ENCODE measurements around the gene FLRT1. TPM values are rescaled to one million over a fixed set of nuclear protein-coding genes. Genes with fewer than 3 reads are reported as not detected.

The FLRT1 gene
- total and polyA plus RNA-seq, 2 of the 13 experiments (the other 11 are each of a cell fraction or from before 2014, with no cell fraction given), result 0.02 to 0.08 TPM

- TF ChIP-seq POLR2G (IDR thresholded peaks at IDR 0.05; ENCODE audit: low read depth, low read length) (peak; percentile 81), FOXP4 (CRISPR knock-in tag; IDR thresholded peaks at IDR 0.05) (peak; percentile 67), ZNF44 (CRISPR knock-in tag; IDR thresholded peaks at IDR 0.05) (0 out of 2 replicates have a peak, but pooled peaks have one; percentile 35), ZNF572 (CRISPR knock-in tag; IDR thresholded peaks at IDR 0.05) (0 out of 2 replicates have a peak, but pooled peaks have one; percentile 77), ZNF264 (CRISPR knock-in tag; IDR thresholded peaks at IDR 0.05) (peak; percentile 89), HDAC1 (CRISPR knock-in tag; IDR thresholded peaks at IDR 0.05) (peak; percentile 87), CHD2 (IDR thresholded peaks at IDR 0.05; ENCODE audit: low read depth, low read length) (no peak), ZNF460 (CRISPR knock-in tag; IDR thresholded peaks at IDR 0.05; ENCODE audit: borderline replicate concordance) (no peak), MAZ (IDR thresholded peaks at IDR 0.05; ENCODE audit: borderline replicate concordance, low read depth, low read length) (0 out of 2 replicates have a peak, but pooled peaks have one; percentile 19), MAZ (CRISPR knock-in tag; IDR thresholded peaks at IDR 0.05; ENCODE audit: low read depth) (peak; percentile 75), ZNF292 (CRISPR knock-in tag; IDR thresholded peaks at IDR 0.05; ENCODE audit: borderline replicate concordance, low read depth) (peak; percentile 75; the same call in 1 of the 2 replicates), MAF1 (CRISPR knock-in tag; IDR thresholded peaks at IDR 0.05; ENCODE audit: borderline replicate concordance) (no peak), ZNF382 (CRISPR knock-in tag; IDR thresholded peaks at IDR 0.05; ENCODE audit: borderline replicate concordance) (no peak), ZBTB4 (CRISPR knock-in tag; IDR thresholded peaks at IDR 0.05; ENCODE audit: borderline replicate concordance) (peak; percentile 69; the same call in 1 of the 2 replicates), RCOR2 (CRISPR knock-in tag; IDR thresholded peaks at IDR 0.05) (peak; percentile 72; the same call in 1 of the 2 replicates), MYC (CRISPR knock-in tag; IDR thresholded peaks at IDR 0.05; ENCODE audit: borderline replicate concordance) (peak; percentile 65; the same call in 1 of the 2 replicates), JUNB (CRISPR knock-in tag; IDR thresholded peaks at IDR 0.05; ENCODE audit: borderline replicate concordance) (no peak), CSRNP2 (CRISPR knock-in tag; conservative IDR thresholded peaks at IDR 0.05; ENCODE audit: low read depth) (no peak), ZNF160 (CRISPR knock-in tag; IDR thresholded peaks at IDR 0.05) (no peak), SAFB2 (CRISPR knock-in tag; IDR thresholded peaks at IDR 0.05; ENCODE audit: borderline replicate concordance, low read depth) (peak; percentile 29; the same call in 1 of the 2 replicates), ZBTB3 (CRISPR knock-in tag; IDR thresholded peaks at IDR 0.05; ENCODE audit: borderline replicate concordance, low read depth) (no peak), MED13 (CRISPR knock-in tag; IDR thresholded peaks at IDR 0.05) (no peak)
Measured at GRCh38 chr11:64007629-64008282, 28.0 kb upstream of the FLRT1 start (continued).
